Ramos (cell line): ENCODE measurements around the gene HRK.

Source experiments
- in situ Hi-C: fragments of 300-500 bp; cut with MboI; formaldehyde crosslinking; loops from one replicate; pipeline ENCODE4 v1.14.3; 2022; ENCODE audit warnings: low sequenced_read_pairs; ENCODE audit not compliant: unreplicated experiment

Gene HRK

GRCh38 chr12:116901612-116902011, 20.4 kb upstream of the HRK start:
- in situ Hi-C loops = no loop called here

- in situ Hi-C loops = no loop called here
Measured at GRCh38 chr12:116898669-116899068, 17.4 kb upstream of the HRK start.

- in situ Hi-C loops = no loop called here
Measured at GRCh38 chr12:116897476-116897875, 16.2 kb upstream of the HRK start.

- in situ Hi-C loops = no loop called here
Measured at GRCh38 chr12:116896411-116896924, 15.2 kb upstream of the HRK start.

- in situ Hi-C loops = no loop called here
Measured at GRCh38 chr12:116894913-116895312, 13.7 kb upstream of the HRK start.

- in situ Hi-C loops = no loop called here
Measured at GRCh38 chr12:116892349-116893140, 11.3 kb upstream of the HRK start.

GRCh38 chr12:116891019-116891418, 9.8 kb upstream of the HRK start:
- in situ Hi-C loops = no loop called here

GRCh38 chr12:116890330-116890729, 9.1 kb upstream of the HRK start:
- in situ Hi-C loops = no loop called here

GRCh38 chr12:116887897-116888296, 6.7 kb upstream of the HRK start:
- in situ Hi-C loops = loop anchor here (10.0 kb wide), 1 partner anchor 183 kb away; no protein-coding TSS in a partner anchor

GRCh38 chr12:116887244-116887643, 6.0 kb upstream of the HRK start:
- in situ Hi-C loops = loop anchor here (10.0 kb wide), 1 partner anchor 182 kb away; no protein-coding TSS in a partner anchor

- in situ Hi-C loops = loop anchor here (10.0 kb wide), 1 partner anchor 181 kb away; no protein-coding TSS in a partner anchor
Measured at GRCh38 chr12:116885491-116885890, 4.2 kb upstream of the HRK start.

- in situ Hi-C loops = loop anchor here (10.0 kb wide), 1 partner anchor 180 kb away; no protein-coding TSS in a partner anchor
Measured at GRCh38 chr12:116884871-116885270, 3.6 kb upstream of the HRK start.

- in situ Hi-C loops = loop anchor here (10.0 kb wide), 1 partner anchor 178 kb away; no protein-coding TSS in a partner anchor
Measured at GRCh38 chr12:116882742-116883141, 1.5 kb upstream of the HRK start.

GRCh38 chr12:116881877-116882507, 751 bp upstream of the HRK start:
- in situ Hi-C loops = loop anchor here (10.0 kb wide), 1 partner anchor 177 kb away; no protein-coding TSS in a partner anchor

GRCh38 chr12:116880817-116881324, 370 bp downstream of the HRK start:
- in situ Hi-C loops = loop anchor here (10.0 kb wide), 1 partner anchor 176 kb away; no protein-coding TSS in a partner anchor

GRCh38 chr12:116880213-116880816, 926 bp downstream of the HRK start:
- in situ Hi-C loops = loop anchor here (10.0 kb wide), 1 partner anchor 176 kb away; no protein-coding TSS in a partner anchor

- in situ Hi-C loops = loop anchor here (10.0 kb wide), 1 partner anchor 175 kb away; no protein-coding TSS in a partner anchor
Measured at GRCh38 chr12:116879509-116880212, 1.6 kb downstream of the HRK start.

- in situ Hi-C loops = no loop called here
Measured at GRCh38 chr12:116878567-116879508, 2.4 kb downstream of the HRK start.
